HG03039 (cell line): ENCODE results near the gene MED7.

Experiments
- ATAC-seq: cut with Tn5 transposase; IDR thresholded peaks from one replicate; pipeline ENCODE4 v1.9.1; 2021; ENCODE audit warnings: mild to moderate bottlenecking, moderate library complexity; ENCODE audit not compliant: unreplicated experiment

MED7 gene

GRCh38 chr5:157164521-157164920, 21.9 kb upstream of the MED7 start:
- ATAC-seq, result no peak

- no peak for ATAC-seq
Observed at GRCh38 chr5:157162919-157163510, 20.4 kb upstream of the MED7 start.

GRCh38 chr5:157161996-157162395, 19.3 kb upstream of the MED7 start:
- no peak for ATAC-seq

GRCh38 chr5:157160001-157160400, 17.3 kb upstream of the MED7 start:
- ATAC-seq, result no peak

- ATAC-seq, result no peak
Observed at GRCh38 chr5:157159209-157159751, 16.6 kb upstream of the MED7 start.

GRCh38 chr5:157157293-157157891, 14.7 kb upstream of the MED7 start:
- ATAC-seq, result no peak

GRCh38 chr5:157155297-157155696, 12.6 kb upstream of the MED7 start:
- no peak for ATAC-seq

- ATAC-seq, result no peak
Observed at GRCh38 chr5:157150995-157151394, 8.3 kb upstream of the MED7 start.

- no peak for ATAC-seq
Observed at GRCh38 chr5:157148734-157149615, 6.3 kb upstream of the MED7 start.

- ATAC-seq, result peak; percentile 31
Observed at GRCh38 chr5:157143127-157143971, 684 bp upstream of the MED7 start.

- ATAC-seq, result no peak
Observed at GRCh38 chr5:157137691-157138090, 5.0 kb downstream of the MED7 start.

GRCh38 chr5:157132281-157132612, 10.4 kb downstream of the MED7 start:
- no peak for ATAC-seq

GRCh38 chr5:157130925-157131324, 11.7 kb downstream of the MED7 start:
- no peak for ATAC-seq

GRCh38 chr5:157121709-157122108, 21.0 kb downstream of the MED7 start:
- ATAC-seq, result no peak

GRCh38 chr5:157120102-157120501, 22.6 kb downstream of the MED7 start:
- no peak for ATAC-seq

- ATAC-seq, result peak; percentile 44
Observed at GRCh38 chr5:157116483-157116954, 26.1 kb downstream of the MED7 start.

- no peak for ATAC-seq
Observed at GRCh38 chr5:157115502-157115901, 27.2 kb downstream of the MED7 start.

- peak; percentile 48 for ATAC-seq
Observed at GRCh38 chr5:157115012-157115411, 27.7 kb downstream of the MED7 start.

- ATAC-seq, result no peak
Observed at GRCh38 chr5:157113002-157113401, 29.7 kb downstream of the MED7 start.

- ATAC-seq, result peak; percentile 66
Observed at GRCh38 chr5:157109744-157110143, 32.9 kb downstream of the MED7 start.

GRCh38 chr5:157108976-157109375, 33.7 kb downstream of the MED7 start, which contains the start of gene HAVCR2:
Gene HAVCR2, minus strand, starts transcription at chr5:157109044. Its CDS starts 61 bp downstream, at chr5:157108983.
- ATAC-seq, result peak; percentile 77
